HUES64 (cell line): ENCODE data around the gene AANAT.

Experiments used
- H3K27ac ChIP-seq: 2 replicates; pipeline ENCODE4 v1.7.0; 2013; ENCODE audit warnings: low read depth, low read length, inconsistent platforms
- H3K27me3 ChIP-seq: 2 replicates; pipeline ENCODE4 v1.6.1; 2013; ENCODE audit warnings: mild to moderate bottlenecking, low read length; ENCODE audit not compliant: insufficient read depth
- H3K36me3 ChIP-seq: 2 replicates; pipeline ENCODE4 v1.6.1; 2013; ENCODE audit warnings: mild to moderate bottlenecking, low read length; ENCODE audit not compliant: insufficient read depth
- H3K4me1 ChIP-seq: 2 replicates; pipeline ENCODE4 v1.6.1; 2013; ENCODE audit warnings: mild to moderate bottlenecking, low read length, moderate library complexity; ENCODE audit not compliant: insufficient read depth
- H3K4me3 ChIP-seq: 2 replicates; pipeline ENCODE4 v1.5.1; 2013; ENCODE audit warnings: mild to moderate bottlenecking, low read length, moderate library complexity
- H3K9ac ChIP-seq: 2 replicates; pipeline ENCODE4 v1.6.1; 2013; ENCODE audit warnings: mild to moderate bottlenecking, low read depth, low read length
- H3K9me3 ChIP-seq: 2 replicates; pipeline ENCODE4 v1.6.1; 2013; ENCODE audit warnings: low read depth, low read length; ENCODE audit not compliant: insufficient read depth
- WGBS: fragments of 150-250, 120-280 bp; methylation state at CpG from one replicate; pipeline ENCODE4 v1.1.7; 2013; ENCODE audit warnings: missing lambda C conversion rate; 5-methylcytosine and 5-hydroxymethylcytosine counted together

AANAT gene

DNA sequence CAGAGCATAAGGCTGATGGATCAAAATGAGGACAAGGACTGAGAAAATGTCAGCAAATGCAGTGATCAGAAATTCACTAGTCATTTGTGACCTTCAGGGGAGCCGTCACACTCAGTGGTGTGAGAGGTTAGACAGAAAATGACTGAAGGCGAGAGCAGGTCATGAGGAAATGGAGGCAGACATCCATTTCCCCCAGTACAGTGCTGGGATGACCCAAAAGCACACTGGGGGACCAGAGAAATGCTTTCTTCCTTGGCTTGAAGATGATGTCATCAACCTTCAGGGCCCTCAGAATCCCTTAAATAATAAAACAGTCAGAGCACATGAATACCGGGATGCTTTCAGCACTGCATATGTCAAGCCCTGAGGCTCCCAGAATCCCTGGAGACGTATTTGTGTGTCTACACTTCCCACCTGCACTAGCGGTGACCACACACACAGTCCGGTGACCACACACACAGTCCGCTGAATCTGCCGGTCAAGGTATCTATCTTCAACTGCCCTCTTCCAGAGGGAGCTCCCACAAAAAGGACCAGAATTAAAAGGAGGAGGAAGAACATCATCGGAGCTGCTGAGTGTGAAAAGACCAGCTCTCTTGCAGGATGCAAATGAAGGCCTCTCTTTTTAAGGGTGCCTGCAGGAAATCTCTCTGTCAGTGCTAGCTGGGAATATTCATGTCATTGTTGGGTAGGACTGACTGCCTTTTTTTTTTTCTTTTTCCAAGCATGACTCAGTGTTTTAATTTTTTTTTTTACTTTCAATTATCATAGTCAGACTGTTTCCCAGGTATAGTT is 22.7 kb upstream of the AANAT start:
- 17% methylated on average over 9 of the region's 9 CpGs for WGBS
- H3K9ac ChIP-seq, result peak overlapping the region; percentile 38
- H3K27ac ChIP-seq, result peak overlapping the region; percentile 80
- no peaks in the 10 kb centered on the region for H3K9me3 ChIP-seq
- no peaks in the 10 kb centered on the region for H3K27me3 ChIP-seq
- H3K4me3 ChIP-seq, result peak overlapping the region; percentile 12; the same call in 1 of the 2 replicates
- H3K4me1 ChIP-seq, result peaks cover 77% of the 10 kb centered on the region
- no peaks in the 10 kb centered on the region for H3K36me3 ChIP-seq

DNA sequence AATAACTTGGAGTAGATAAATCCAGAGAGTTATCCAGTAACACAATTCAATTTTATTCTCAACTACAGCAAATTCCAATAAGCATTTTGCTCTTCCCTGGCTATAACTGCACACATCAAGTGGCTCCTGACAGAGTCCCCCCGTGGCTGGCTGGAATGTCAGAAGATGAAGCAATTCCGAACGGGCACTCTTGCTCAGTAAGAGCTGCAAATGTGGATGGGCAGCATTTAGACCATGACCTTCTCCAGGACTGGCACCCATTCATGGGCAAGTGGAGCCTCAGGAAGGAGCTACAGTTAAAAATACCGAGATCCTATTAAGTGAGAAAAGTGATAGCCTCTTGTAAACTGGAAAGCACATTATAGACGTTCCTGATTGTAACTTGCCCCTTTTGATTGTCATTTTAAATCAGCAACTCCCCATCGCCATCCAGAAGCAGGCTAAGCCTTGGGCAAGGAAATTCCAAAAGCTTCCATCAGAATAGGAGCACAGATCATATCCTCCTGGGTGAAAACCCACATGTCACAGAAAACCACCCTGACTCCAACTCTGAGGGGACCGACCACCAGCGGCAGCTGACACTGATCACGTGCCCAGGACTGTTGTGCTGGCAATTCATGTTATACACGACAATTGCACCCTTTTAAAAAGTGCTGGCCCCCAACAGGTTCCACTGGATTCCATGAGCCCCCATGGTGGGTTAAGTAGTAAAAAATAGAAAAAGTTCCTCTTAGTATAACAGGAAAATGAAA is 21.5 kb upstream of the AANAT start:
- Histone ChIP-seq H3K36me3 (no peaks in the 10 kb centered on the region), H3K9ac (peak overlapping the region; percentile 19; the same call in 1 of the 2 replicates), H3K9me3 (no peaks in the 10 kb centered on the region), H3K4me1 (peaks cover 78% of the 10 kb centered on the region), H3K27ac (peak overlapping the region; percentile 80), H3K27me3 (no peaks in the 10 kb centered on the region), H3K4me3 (no peak overlapping the region)
- WGBS, result 41% methylated on average over 10 of the region's 10 CpGs

DNA sequence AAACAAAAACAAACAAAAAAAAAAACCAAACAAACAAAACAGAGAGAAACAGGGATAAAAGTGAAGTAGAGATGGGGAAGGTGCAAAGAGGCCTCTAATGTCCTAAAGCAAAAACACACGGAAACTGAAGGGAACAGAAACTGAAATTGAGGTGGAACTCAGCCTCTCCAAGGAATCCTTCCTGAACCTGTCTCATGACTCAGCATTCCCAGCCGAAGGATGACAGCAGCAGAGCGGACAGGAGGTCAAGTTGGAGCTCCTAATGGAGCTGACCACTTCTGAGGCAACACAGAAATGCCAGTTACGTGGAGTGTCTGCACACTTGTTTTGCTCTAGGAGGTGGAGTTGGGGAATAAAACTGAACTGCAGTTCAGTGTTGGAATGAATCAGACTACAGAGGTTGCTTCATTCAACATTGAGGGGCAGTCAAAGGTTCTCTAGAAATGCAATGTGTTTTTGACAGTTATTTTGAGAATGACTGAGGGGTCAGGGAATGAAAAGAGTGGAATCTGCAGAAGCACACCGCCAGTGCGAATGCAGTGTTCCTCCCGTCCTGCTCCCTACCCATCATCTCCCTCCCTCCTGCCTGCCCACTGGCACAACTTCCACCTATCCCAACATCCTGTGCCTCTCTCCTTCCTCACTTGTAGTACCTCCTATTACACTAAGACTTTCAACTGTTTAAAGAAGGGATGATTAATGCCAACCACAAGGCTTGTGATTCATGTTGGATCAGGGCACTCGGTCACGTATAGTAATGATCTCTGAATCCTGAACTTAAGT is 20.8 kb upstream of the AANAT start:
- H3K4me1 ChIP-seq, result peaks cover 78% of the 10 kb centered on the region
- H3K27ac ChIP-seq, result peak overlapping the region; percentile 80
- no peak overlapping the region for H3K4me3 ChIP-seq

DNA sequence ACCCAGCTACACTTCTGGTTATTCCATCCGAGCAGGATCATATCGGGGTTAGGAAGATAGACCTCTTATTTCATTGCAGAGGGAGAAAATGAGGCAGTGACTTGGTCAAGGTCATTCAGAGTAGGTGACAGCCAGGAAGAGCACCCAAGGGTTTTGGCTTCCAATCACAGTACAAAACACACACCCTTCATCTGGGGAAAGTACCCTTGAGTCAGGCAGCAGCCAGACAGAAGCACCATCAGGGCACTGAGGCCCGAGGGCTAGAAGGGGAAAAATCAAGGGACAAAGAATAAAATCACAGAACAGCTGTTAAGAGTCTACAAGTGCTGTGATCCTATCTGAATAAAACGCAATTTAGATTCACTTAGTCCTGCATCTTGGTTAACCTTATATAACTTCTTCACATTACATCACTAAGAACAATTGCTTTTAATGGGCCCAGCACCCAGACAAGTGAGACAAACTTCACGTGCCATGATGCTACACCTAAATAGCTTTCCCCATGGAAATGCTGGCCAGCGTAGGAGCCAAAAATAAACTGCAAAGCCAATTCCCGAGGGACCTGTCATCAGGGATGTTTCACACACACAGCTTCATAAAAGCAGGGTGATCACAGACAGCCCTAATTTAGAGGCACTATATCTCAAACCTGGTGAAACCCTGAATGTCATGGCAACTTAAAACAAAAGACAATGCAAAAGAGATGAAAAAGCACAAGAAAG is 19.3 kb upstream of the AANAT start:
- WGBS, result 82% methylated on average over 7 of the region's 7 CpGs
- no peaks in the 10 kb centered on the region for H3K36me3 ChIP-seq
- H3K27ac ChIP-seq, result no peak overlapping the region
- H3K4me1 ChIP-seq, result peaks cover 69% of the 10 kb centered on the region
- no peaks in the 10 kb centered on the region for H3K9me3 ChIP-seq
- no peak overlapping the region for H3K4me3 ChIP-seq
- H3K9ac ChIP-seq, result no peak overlapping the region
- no peaks in the 10 kb centered on the region for H3K27me3 ChIP-seq

More for the DNA sequence above, 20.8 kb upstream of the AANAT start:
- 62% methylated on average over 9 of the region's 9 CpGs for WGBS
- H3K9me3 ChIP-seq, result no peaks in the 10 kb centered on the region
- 0 out of 2 replicates have a peak overlapping the region, but pooled peaks have one; percentile 19 for H3K9ac ChIP-seq
- H3K36me3 ChIP-seq, result no peaks in the 10 kb centered on the region
- H3K27me3 ChIP-seq, result no peaks in the 10 kb centered on the region

DNA sequence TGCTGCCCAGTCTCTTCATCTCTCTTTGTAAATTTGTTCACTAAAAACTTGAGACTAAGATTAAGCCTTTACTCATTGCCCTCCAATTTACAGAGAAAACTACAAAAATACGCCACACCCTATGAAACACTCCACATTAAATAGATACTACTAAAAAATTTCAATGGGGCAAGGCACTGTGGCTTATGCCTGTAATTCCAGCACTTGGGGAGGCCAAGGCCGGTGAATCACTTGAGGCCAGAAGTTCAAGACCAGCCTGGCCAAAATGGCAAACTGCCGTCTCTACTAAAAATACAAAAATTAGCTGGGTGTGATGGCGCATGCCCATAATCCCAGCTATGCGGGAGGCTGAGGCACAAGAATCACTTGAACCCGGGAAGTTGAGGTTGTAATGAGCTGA is 18.3 kb upstream of the AANAT start:
- no peaks in the 10 kb centered on the region for H3K9me3 ChIP-seq
- H3K27me3 ChIP-seq, result no peaks in the 10 kb centered on the region
- no peak overlapping the region for H3K4me3 ChIP-seq
- H3K9ac ChIP-seq, result no peak overlapping the region
- no peak overlapping the region for H3K27ac ChIP-seq
- H3K4me1 ChIP-seq, result peaks cover 67% of the 10 kb centered on the region
- no peaks in the 10 kb centered on the region for H3K36me3 ChIP-seq
- WGBS, result 95% methylated on average over 6 of the region's 6 CpGs

DNA sequence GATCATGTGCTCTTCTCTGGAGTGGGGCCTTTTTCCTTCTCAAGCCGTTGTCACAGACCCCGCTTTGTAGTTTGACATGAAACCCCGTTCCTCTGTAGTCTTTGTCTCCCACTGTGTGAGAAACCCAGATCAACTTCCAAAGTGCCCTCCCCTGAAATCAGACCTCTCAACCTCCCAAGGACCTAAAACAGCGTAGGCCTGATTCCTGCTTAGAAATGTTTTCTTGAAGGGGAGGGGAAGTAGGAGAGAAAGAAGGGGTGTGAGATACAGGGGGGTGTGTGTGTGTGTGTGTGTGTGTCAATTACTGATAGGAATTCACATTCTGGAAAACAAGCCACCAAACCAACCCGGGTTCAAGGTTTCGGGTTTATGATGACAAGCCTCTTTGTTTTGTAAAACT is 15.9 kb upstream of the AANAT start:
- peaks cover 43% of the 10 kb centered on the region for H3K4me1 ChIP-seq
- H3K4me3 ChIP-seq, result peak overlapping the region; percentile 95
- no peaks in the 10 kb centered on the region for H3K27me3 ChIP-seq
- H3K9me3 ChIP-seq, result no peaks in the 10 kb centered on the region
- 35% methylated on average over 6 of the region's 6 CpGs for WGBS
- no peak overlapping the region for H3K27ac ChIP-seq
- H3K9ac ChIP-seq, result no peak overlapping the region; the same call in 1 of the 2 replicates
- no peaks in the 10 kb centered on the region for H3K36me3 ChIP-seq

DNA sequence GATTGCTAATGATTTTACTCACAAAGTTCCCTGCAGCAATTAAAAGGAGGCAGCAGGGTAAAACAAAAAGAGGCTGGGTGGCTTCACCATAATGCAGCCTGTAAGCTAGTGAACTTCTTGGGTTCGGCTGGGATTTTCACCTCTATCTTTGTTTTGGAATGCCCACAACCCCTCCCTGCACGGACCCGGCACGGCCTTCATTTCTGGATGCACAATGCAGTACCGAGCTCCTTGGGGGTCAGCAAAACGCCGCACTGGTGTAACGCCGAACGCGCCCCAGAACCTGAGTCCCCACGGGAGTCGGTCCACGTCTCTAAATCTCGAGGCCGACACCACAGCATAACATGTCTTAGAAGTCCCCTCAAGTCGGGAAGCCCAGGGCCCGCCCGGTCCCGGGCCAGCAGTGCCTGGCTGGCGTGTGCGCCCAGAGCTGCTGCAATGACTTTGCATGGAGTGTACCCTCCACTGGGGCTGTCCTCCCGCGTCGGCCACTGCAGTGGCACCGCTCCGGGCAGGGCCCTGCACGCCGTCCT is 15.2 kb upstream of the AANAT start:
- H3K27me3 ChIP-seq, result no peaks in the 10 kb centered on the region
- peak overlapping the region; percentile 69 for H3K9ac ChIP-seq
- peaks cover 36% of the 10 kb centered on the region for H3K4me1 ChIP-seq
- no peak overlapping the region for H3K27ac ChIP-seq
- no peaks in the 10 kb centered on the region for H3K36me3 ChIP-seq
- under 1% methylated on average over 29 of the region's 29 CpGs for WGBS
- H3K4me3 ChIP-seq, result peak overlapping the region; percentile 95
- H3K9me3 ChIP-seq, result no peaks in the 10 kb centered on the region

DNA sequence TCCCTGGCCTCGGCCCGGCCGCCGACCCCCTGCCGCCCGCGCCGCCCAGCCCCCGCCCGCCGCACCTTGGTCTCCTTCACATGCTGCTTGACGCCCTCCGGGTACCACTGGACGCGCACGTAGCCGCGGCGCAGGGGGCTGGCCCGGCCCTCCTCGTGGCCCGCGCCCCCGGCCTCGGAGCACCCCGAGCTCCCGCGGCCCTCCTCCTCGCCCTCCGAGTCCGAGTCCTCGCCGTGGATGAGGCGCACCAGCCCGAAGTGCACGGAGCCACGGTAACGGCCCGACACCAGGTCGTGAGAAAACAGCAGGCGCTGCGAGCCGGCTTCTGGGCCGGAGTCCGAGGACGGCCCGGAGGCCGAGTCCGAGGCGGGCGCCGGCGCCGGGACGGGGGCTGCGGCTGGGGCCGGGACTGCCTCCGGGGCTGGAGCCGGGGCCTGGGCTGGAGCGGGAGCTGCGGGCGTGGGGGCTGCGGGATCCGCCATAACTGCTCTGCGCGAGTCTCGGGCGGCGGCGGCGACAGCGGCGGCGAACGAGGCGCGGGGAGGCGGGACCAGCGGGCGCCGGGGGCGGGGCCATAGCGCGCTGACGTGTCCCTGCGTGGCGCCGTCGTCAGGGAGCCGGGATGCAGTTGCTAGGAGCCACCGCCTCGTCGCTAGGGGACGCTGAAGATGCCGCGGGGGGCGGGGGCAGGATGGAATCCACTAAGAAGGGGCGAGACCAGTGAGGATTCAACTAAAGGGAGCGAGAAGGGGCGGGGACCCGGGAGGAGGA is 14.6 kb upstream of the AANAT start, which contains the start of gene UBE2O:
UBE2O (minus strand) TSS at position 493 of the 771 bp plus-strand sequence; CDS start at position 482, 11 bp downstream.
- H3K27me3 ChIP-seq, result no peaks in the 10 kb centered on the region
- under 1% methylated on average over 101 of the region's 101 CpGs for WGBS
- H3K4me1 ChIP-seq, result peaks cover 30% of the 10 kb centered on the region
- peak within 1 kb of the TSS; percentile 53; the same call in 1 of the 2 replicates for H3K27ac ChIP-seq
- no peaks in the 10 kb centered on the region for H3K36me3 ChIP-seq
- H3K9ac ChIP-seq, result peak within 1 kb of the TSS; percentile 83
- peak within 1 kb of the TSS; percentile 95 for H3K4me3 ChIP-seq
- no peaks in the 10 kb centered on the region for H3K9me3 ChIP-seq

DNA sequence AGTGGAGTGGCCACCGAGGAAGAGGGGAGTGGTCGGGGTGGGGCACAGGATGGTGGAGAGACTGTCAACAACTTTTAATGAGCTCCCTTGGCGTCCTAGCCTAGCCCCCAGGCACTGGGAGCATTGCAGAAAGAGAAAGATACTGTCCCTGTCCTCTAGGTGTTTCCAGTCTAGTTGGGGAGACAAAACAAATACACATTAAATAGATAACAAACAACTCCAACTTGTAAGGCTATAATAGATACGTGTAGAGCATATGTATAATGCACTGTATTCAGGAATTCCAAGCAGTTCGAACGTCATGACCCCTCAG is 14.0 kb upstream of the AANAT start:
- H3K36me3 ChIP-seq, result no peaks in the 10 kb centered on the region
- no peak overlapping the region for H3K9ac ChIP-seq
- no peaks in the 10 kb centered on the region for H3K27me3 ChIP-seq
- H3K27ac ChIP-seq, result no peak overlapping the region
- peak overlapping the region; percentile 95 for H3K4me3 ChIP-seq
- no peaks in the 10 kb centered on the region for H3K9me3 ChIP-seq
- WGBS, result 41% methylated on average over 6 of the region's 6 CpGs
- peaks cover 30% of the 10 kb centered on the region for H3K4me1 ChIP-seq
